OCI-LY7 (cell line): ENCODE measurements around the gene TCEAL4. TPM values are rescaled to one million over a fixed set of nuclear protein-coding genes. Genes with fewer than 3 reads are reported as not detected.

ENCODE experiments used
- Bru-seq: library from RNA; stranded (reverse); fragments of 400-500 nt; gene quantifications from one replicate; lab custom pipeline; 2021; lab: Mats Ljungman, UMichigan
- BruChase-seq, 2 experiments: library from RNA; stranded (reverse); fragments of 400-500 nt; gene quantifications; one replicate each; lab custom pipeline; 2021; lab: Mats Ljungman, UMichigan
- BruUV-seq: library from RNA; stranded (reverse); fragments of 400-500 nt; replicated peaks from 2 replicates; lab custom pipeline; 2021; lab: Mats Ljungman, UMichigan
- CTCF ChIA-PET: fragments of 300-600 bp; sonication (Branson Sonifier 250); formaldehyde crosslinking; loops from one replicate; lab custom pipeline; 2022; ENCODE audit warnings: antibody characterized with exemption; ENCODE audit not compliant: unreplicated experiment; lab: Charles Lee
- POLR2A ChIA-PET: fragments of 300-600 bp; sonication (Branson Sonifier 250); formaldehyde crosslinking; loops from one replicate; lab custom pipeline; 2022; ENCODE audit warnings: antibody characterized with exemption; lab: Charles Lee
- DNase-seq: peaks from one replicate; pipeline ENCODE4 v3.0.0-alpha.2; 2015; ENCODE audit warnings: low spot score
- H2AFZ ChIP-seq: fragments of 200-600 bp; sonication (generic), shearing (Covaris generic); 2 replicates; pipeline ENCODE4 v1.6.1; 2014; ENCODE audit warnings: mild to moderate bottlenecking, antibody characterized with exemption, low read length, moderate library complexity
- H3K27ac ChIP-seq: fragments of 200-600 bp; sonication (generic); 2 replicates; pipeline ENCODE4 v1.5.1; 2014; ENCODE audit warnings: mixed run types, low read depth, mild to moderate bottlenecking, moderate library complexity, low read length, inconsistent platforms; ENCODE audit not compliant: poor library complexity, severe bottlenecking
- H3K36me3 ChIP-seq: fragments of 200-600 bp; sonication (generic); 2 replicates; pipeline ENCODE4 v1.6.1; 2014; ENCODE audit warnings: mild to moderate bottlenecking, antibody characterized with exemption, low read length, moderate library complexity, mixed read lengths; ENCODE audit not compliant: insufficient read depth
- H3K4me1 ChIP-seq: fragments of 200-600 bp; sonication (generic); 2 replicates; pipeline ENCODE4 v1.5.1; 2014; ENCODE audit warnings: mild to moderate bottlenecking, low read length; ENCODE audit not compliant: insufficient read depth, poor library complexity, severe bottlenecking
- H3K4me2 ChIP-seq: fragments of 200-600 bp; sonication (generic); 2 replicates; pipeline ENCODE4 v1.6.1; 2014; ENCODE audit warnings: mild to moderate bottlenecking, low read length
- H3K4me3 ChIP-seq: fragments of 200-600 bp; sonication (generic); 2 replicates; pipeline ENCODE4 v1.5.1; 2014; ENCODE audit warnings: mild to moderate bottlenecking, low read depth, low read length; ENCODE audit not compliant: poor library complexity, severe bottlenecking
- H3K79me2 ChIP-seq: fragments of 200-600 bp; sonication (generic); 2 replicates; pipeline ENCODE4 v1.6.1; 2016; ENCODE audit warnings: low read depth, mild to moderate bottlenecking, low read length, moderate library complexity, mixed read lengths; ENCODE audit not compliant: insufficient read depth
- H3K9me2 ChIP-seq: fragments of 200-600 bp; sonication (generic); 2 replicates; pipeline ENCODE4 v1.6.1; 2016; ENCODE audit warnings: mild to moderate bottlenecking, low read length, mixed read lengths; ENCODE audit not compliant: insufficient read depth
- H3K9me3 ChIP-seq: fragments of 200-600 bp; sonication (generic); 2 replicates; pipeline ENCODE4 v1.6.1; 2014; ENCODE audit warnings: mild to moderate bottlenecking, mixed run types, low read length, mixed read lengths
- H4K20me1 ChIP-seq: fragments of 200-600 bp; sonication (generic); 2 replicates; pipeline ENCODE4 v1.6.1; 2014; ENCODE audit warnings: mild to moderate bottlenecking, antibody characterized with exemption, low read length, moderate library complexity, mixed read lengths; ENCODE audit not compliant: insufficient read depth
- EZH2phosphoT487 ChIP-seq: fragments of 200-600 bp; sonication (generic); IDR thresholded peaks from 2 replicates; pipeline ENCODE4 v1.6.1; 2018; ENCODE audit warnings: low read depth, borderline replicate concordance, mild to moderate bottlenecking, mixed run types, antibody characterized with exemption, low read length, moderate library complexity, mixed read lengths
- intact Hi-C: fragments of 100-400 bp; cut with micrococcal nuclease; formaldehyde crosslinking; loops from one replicate; pipeline ENCODE4 v1.10.0; 2022; ENCODE audit not compliant: unreplicated experiment
- long read RNA-seq: library from polyadenylated mRNA; stranded (forward); transcript quantifications from one replicate; pipeline ENCODE4 v2.0.0, GENCODE V29; 2022
- total RNA-seq, 2 experiments: library from RNA; depleted of rRNA in 1 of 2; stranded (reverse); fragments of >200 nt in 1 of 2; shearing (Covaris generic) in 1 of 2; gene quantifications; 2 replicates each; pipeline ENCODE4 v1.2.3, GENCODE V29; 2014 to 2022
- TF ChIP-seq, protein P1 (sequence below): fragments of 200-600 bp; sonication (generic); conservative IDR thresholded peaks from 2 replicates; pipeline ENCODE4 v1.5.1; 2014; ENCODE audit warnings: mild to moderate bottlenecking, antibody characterized with exemption, low read length, moderate library complexity, mixed read lengths

Gene TCEAL4
- total RNA-seq (2014; rRNA removed; shearing (Covaris generic)): 4.5 and 15.1 TPM in 2 replicates
- 8.8 and 9.9 TPM in 2 replicates for total RNA-seq (2022)
- Bru-seq, nascent RNA: percentile 43 among the genes with signal in this experiment
- BruChase-seq, experiment 1, labeled RNA remaining after a 6-hour chase: percentile 50 among the genes with signal in this experiment
- percentile 48 among the genes with signal in this experiment for BruChase-seq, experiment 2, labeled RNA remaining after a 2-hour chase
- long read RNA-seq, transcript TCEAL4-208 (3 exons, 1,273 nt): major isoform, 11 of 15 reads
- long read RNA-seq, partial matches to known transcripts: 0 of 15 reads
- long read RNA-seq, other reads (novel, unspliced or antisense): 2 of 15 reads

DNA sequence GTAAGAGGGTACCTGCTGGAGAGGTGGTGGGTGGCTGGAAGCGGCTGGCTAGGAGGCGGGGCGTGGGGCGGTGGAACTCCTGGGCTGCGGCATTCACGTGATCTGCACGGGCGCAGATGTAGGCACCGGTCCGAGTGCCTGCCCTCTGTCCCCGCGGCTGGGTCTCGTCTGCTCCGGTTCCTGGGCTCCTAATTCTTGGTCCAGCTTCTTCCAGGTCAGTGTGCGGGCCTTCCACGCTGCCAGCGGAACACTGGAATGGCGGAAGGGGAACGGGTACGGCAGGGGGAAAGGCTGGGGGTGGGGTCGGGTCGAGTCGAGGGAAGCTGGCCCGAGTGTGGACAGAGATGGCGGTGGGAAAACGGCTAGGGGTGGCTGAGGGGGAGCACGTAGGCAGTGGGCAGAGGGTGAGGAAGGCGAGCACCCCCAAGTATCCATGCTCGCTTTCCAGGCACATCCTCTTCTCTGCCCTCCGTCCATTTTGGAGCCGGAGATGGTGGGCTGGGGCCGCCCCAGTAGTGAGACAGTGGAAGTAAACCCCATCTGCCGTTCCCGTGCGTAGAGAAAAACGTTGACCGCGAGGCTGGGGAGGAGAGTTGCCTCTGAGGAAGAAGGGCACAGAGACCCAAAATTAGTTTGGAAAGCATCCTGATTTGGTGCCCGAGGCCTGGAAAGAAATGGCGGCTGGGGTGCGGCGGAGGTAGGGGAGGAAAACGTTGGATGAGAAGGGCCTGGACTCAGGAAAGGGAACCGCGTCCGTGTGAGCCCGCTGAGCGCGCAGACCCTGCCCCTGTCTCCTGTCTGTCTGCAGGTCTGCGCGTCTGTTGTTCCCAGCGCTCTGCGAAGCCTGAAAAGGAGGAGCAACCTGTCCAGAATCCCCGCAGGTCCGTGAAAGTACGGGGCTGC is at the start of gene TCEAL4:
TSS of gene TCEAL4 (plus strand) at position 105 of the 903 bp plus-strand sequence. CDS start 1,161 bp downstream, outside the sequence.
- Histone ChIP-seq H2AFZ (peak within 1 kb of the TSS; percentile 83), H4K20me1 (no peaks in the 10 kb centered on the region), H3K4me2 (peak within 1 kb of the TSS; percentile 69), H3K36me3 (no peaks in the 10 kb centered on the region), H3K27ac (no peak within 1 kb of the TSS), H3K79me2 (no peaks in the 10 kb centered on the region), H3K9me3 (no peaks in the 10 kb centered on the region), H3K9me2 (no peaks in the 10 kb centered on the region), H3K4me3 (peak within 1 kb of the TSS; percentile 77), H3K4me1 (peaks cover 5% of the 10 kb centered on the region)
- no TSS peak for BruUV-seq
- DNase-seq: peak; percentile 49
- POLR2A ChIA-PET: no interaction called here
- intact Hi-C loops: no loop called here
- CTCF ChIA-PET: interaction anchor here (0.9 kb wide), 1 partner anchor 16 kb away, joined by 4 read pairs; no protein-coding TSS in a partner anchor
- TF ChIP-seq EZH2phosphoT487: no peak
- TF ChIP-seq, protein P1, sequence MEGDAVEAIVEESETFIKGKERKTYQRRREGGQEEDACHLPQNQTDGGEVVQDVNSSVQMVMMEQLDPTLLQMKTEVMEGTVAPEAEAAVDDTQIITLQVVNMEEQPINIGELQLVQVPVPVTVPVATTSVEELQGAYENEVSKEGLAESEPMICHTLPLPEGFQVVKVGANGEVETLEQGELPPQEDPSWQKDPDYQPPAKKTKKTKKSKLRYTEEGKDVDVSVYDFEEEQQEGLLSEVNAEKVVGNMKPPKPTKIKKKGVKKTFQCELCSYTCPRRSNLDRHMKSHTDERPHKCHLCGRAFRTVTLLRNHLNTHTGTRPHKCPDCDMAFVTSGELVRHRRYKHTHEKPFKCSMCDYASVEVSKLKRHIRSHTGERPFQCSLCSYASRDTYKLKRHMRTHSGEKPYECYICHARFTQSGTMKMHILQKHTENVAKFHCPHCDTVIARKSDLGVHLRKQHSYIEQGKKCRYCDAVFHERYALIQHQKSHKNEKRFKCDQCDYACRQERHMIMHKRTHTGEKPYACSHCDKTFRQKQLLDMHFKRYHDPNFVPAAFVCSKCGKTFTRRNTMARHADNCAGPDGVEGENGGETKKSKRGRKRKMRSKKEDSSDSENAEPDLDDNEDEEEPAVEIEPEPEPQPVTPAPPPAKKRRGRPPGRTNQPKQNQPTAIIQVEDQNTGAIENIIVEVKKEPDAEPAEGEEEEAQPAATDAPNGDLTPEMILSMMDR: no peak

DNA sequence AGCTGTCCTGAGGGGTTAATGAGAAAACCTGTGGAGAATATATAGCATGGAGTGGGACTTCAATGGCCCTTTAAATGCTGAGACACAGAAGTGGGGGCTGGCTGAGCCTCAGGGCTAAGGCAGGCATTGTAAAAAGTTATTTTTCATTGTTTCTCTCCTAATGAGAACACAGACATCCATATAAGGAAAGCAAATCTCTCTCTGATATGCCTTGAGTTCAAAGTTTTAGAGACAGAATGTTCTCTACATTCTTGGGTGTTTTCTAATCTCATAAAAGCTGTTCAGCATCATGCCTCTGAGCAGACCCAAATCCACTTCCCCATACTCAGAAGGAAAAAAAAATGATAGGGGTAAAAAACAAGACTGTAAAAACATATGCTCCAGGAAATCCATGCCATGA is 49.2 kb upstream of the TCEAL4 start:
- Histone ChIP-seq H3K36me3 (no peaks in the 10 kb centered on the region), H3K79me2 (no peaks in the 10 kb centered on the region), H4K20me1 (no peaks in the 10 kb centered on the region), H3K9me3 (no peaks in the 10 kb centered on the region), H3K4me1 (no peaks in the 10 kb centered on the region), H3K4me2 (no peak overlapping the region), H3K9me2 (no peaks in the 10 kb centered on the region), H3K4me3 (no peak overlapping the region), H2AFZ (no peak overlapping the region), H3K27ac (no peak overlapping the region)
- TF ChIP-seq, protein P1: no peak
- no peak for TF ChIP-seq EZH2phosphoT487
- no TSS peak for BruUV-seq
- no peak for DNase-seq
- CTCF ChIA-PET: no interaction called here
- POLR2A ChIA-PET: no interaction called here
- intact Hi-C loops: no loop called here
